Ovary (tissue), 3 donors: ENCODE measurements around the gene CPT1B.

Experiments
- CTCF ChIP-seq, 3 donors: fragments of 450-650 bp in 2 of 3; fragments of 200-600 bp in 1 of 3; IDR thresholded peaks; one replicate each; pipeline versions ENCODE4 v1.5.1 to v1.8.0; 2016 to 2022; ENCODE audit warnings: antibody characterized with exemption in 3 of 3, mild to moderate bottlenecking in 1 of 3
- POLR2A ChIP-seq: fragments of 450-650 bp; IDR thresholded peaks from one replicate; pipeline ENCODE4 v1.6.1; 2017; ENCODE audit warnings: antibody characterized with exemption, mild to moderate bottlenecking, moderate library complexity
- donor health status: DM: no; HTN: no; CAD: no.

GRCh38 chr22:50561401-50562358 lies 16.5 kb downstream of the CPT1B start:
- TF ChIP-seq POLR2A (no peak), CTCF (IDR thresholded peaks at IDR 0.05) (no peak)
